OCI-LY7 (cell line): ENCODE results near the gene LRIT1. TPM values are rescaled to one million over a fixed set of nuclear protein-coding genes. Genes with fewer than 3 reads are reported as not detected.

Source experiments
- BruUV-seq: library from RNA; stranded (reverse); fragments of 400-500 nt; replicated peaks from 2 replicates; lab custom pipeline; 2021; lab: Mats Ljungman, UMichigan
- CTCF ChIA-PET: fragments of 300-600 bp; sonication (Branson Sonifier 250); formaldehyde crosslinking; loops from one replicate; lab custom pipeline; 2022; ENCODE audit warnings: antibody characterized with exemption; ENCODE audit not compliant: unreplicated experiment; lab: Charles Lee
- POLR2A ChIA-PET: fragments of 300-600 bp; sonication (Branson Sonifier 250); formaldehyde crosslinking; loops from one replicate; lab custom pipeline; 2022; ENCODE audit warnings: antibody characterized with exemption; lab: Charles Lee
- DNase-seq: peaks from one replicate; pipeline ENCODE4 v3.0.0-alpha.2; 2015; ENCODE audit warnings: low spot score
- H2AFZ ChIP-seq: fragments of 200-600 bp; sonication (generic), shearing (Covaris generic); 2 replicates; pipeline ENCODE4 v1.6.1; 2014; ENCODE audit warnings: mild to moderate bottlenecking, antibody characterized with exemption, low read length, moderate library complexity
- H3K27ac ChIP-seq: fragments of 200-600 bp; sonication (generic); 2 replicates; pipeline ENCODE4 v1.5.1; 2014; ENCODE audit warnings: mixed run types, low read depth, mild to moderate bottlenecking, moderate library complexity, low read length, inconsistent platforms; ENCODE audit not compliant: poor library complexity, severe bottlenecking
- H3K36me3 ChIP-seq: fragments of 200-600 bp; sonication (generic); 2 replicates; pipeline ENCODE4 v1.6.1; 2014; ENCODE audit warnings: mild to moderate bottlenecking, antibody characterized with exemption, low read length, moderate library complexity, mixed read lengths; ENCODE audit not compliant: insufficient read depth
- H3K4me1 ChIP-seq: fragments of 200-600 bp; sonication (generic); 2 replicates; pipeline ENCODE4 v1.5.1; 2014; ENCODE audit warnings: mild to moderate bottlenecking, low read length; ENCODE audit not compliant: insufficient read depth, poor library complexity, severe bottlenecking
- H3K4me2 ChIP-seq: fragments of 200-600 bp; sonication (generic); 2 replicates; pipeline ENCODE4 v1.6.1; 2014; ENCODE audit warnings: mild to moderate bottlenecking, low read length
- H3K4me3 ChIP-seq: fragments of 200-600 bp; sonication (generic); 2 replicates; pipeline ENCODE4 v1.5.1; 2014; ENCODE audit warnings: mild to moderate bottlenecking, low read depth, low read length; ENCODE audit not compliant: poor library complexity, severe bottlenecking
- H3K79me2 ChIP-seq: fragments of 200-600 bp; sonication (generic); 2 replicates; pipeline ENCODE4 v1.6.1; 2016; ENCODE audit warnings: low read depth, mild to moderate bottlenecking, low read length, moderate library complexity, mixed read lengths; ENCODE audit not compliant: insufficient read depth
- H3K9me2 ChIP-seq: fragments of 200-600 bp; sonication (generic); 2 replicates; pipeline ENCODE4 v1.6.1; 2016; ENCODE audit warnings: mild to moderate bottlenecking, low read length, mixed read lengths; ENCODE audit not compliant: insufficient read depth
- H3K9me3 ChIP-seq: fragments of 200-600 bp; sonication (generic); 2 replicates; pipeline ENCODE4 v1.6.1; 2014; ENCODE audit warnings: mild to moderate bottlenecking, mixed run types, low read length, mixed read lengths
- H4K20me1 ChIP-seq: fragments of 200-600 bp; sonication (generic); 2 replicates; pipeline ENCODE4 v1.6.1; 2014; ENCODE audit warnings: mild to moderate bottlenecking, antibody characterized with exemption, low read length, moderate library complexity, mixed read lengths; ENCODE audit not compliant: insufficient read depth
- CTCF ChIP-seq: fragments of 200-600 bp; sonication (generic); conservative IDR thresholded peaks from 2 replicates; pipeline ENCODE4 v1.5.1; 2014; ENCODE audit warnings: mild to moderate bottlenecking, antibody characterized with exemption, low read length, moderate library complexity, mixed read lengths
- EZH2phosphoT487 ChIP-seq: fragments of 200-600 bp; sonication (generic); IDR thresholded peaks from 2 replicates; pipeline ENCODE4 v1.6.1; 2018; ENCODE audit warnings: low read depth, borderline replicate concordance, mild to moderate bottlenecking, mixed run types, antibody characterized with exemption, low read length, moderate library complexity, mixed read lengths
- intact Hi-C: fragments of 100-400 bp; cut with micrococcal nuclease; formaldehyde crosslinking; loops from one replicate; pipeline ENCODE4 v1.10.0; 2022; ENCODE audit not compliant: unreplicated experiment
- total RNA-seq, 2 experiments: library from RNA; depleted of rRNA in 1 of 2; stranded (reverse); fragments of >200 nt in 1 of 2; shearing (Covaris generic) in 1 of 2; gene quantifications; 2 replicates each; pipeline ENCODE4 v1.2.3, GENCODE V29; 2014 to 2022

Gene LRIT1
- total RNA-seq, 2 experiments from 2014 or later = not detected

- Histone ChIP-seq H3K36me3 (no peaks in the 10 kb centered on the region), H3K4me1 (no peaks in the 10 kb centered on the region), H3K9me3 (no peaks in the 10 kb centered on the region), H3K79me2 (no peaks in the 10 kb centered on the region), H3K27ac (no peak overlapping the region), H3K4me2 (no peak overlapping the region), H3K9me2 (no peaks in the 10 kb centered on the region), H3K4me3 (no peak overlapping the region), H4K20me1 (no peaks in the 10 kb centered on the region), H2AFZ (no peak overlapping the region)
- TF ChIP-seq EZH2phosphoT487 = no peak
- TF ChIP-seq CTCF = no peak
- ChIA-PET POLR2A (interaction anchor here (1.3 kb wide), 1 partner anchor 59 kb away, joined by 6 read pairs; no protein-coding TSS in a partner anchor), CTCF (no interaction called here)
- DNase-seq = no peak
- intact Hi-C loops = no loop called here
- no TSS peak for BruUV-seq
Observed at GRCh38 chr10:84208023-84208422, 33.3 kb downstream of the LRIT1 start.

GRCh38 chr10:84205853-84206525, 35.4 kb downstream of the LRIT1 start:
- Histone ChIP-seq H3K27ac (no peak overlapping the region), H3K4me2 (no peak overlapping the region), H3K4me1 (no peaks in the 10 kb centered on the region), H4K20me1 (no peaks in the 10 kb centered on the region), H3K36me3 (no peaks in the 10 kb centered on the region), H2AFZ (no peak overlapping the region), H3K9me3 (no peaks in the 10 kb centered on the region), H3K4me3 (no peak overlapping the region), H3K9me2 (no peaks in the 10 kb centered on the region), H3K79me2 (no peaks in the 10 kb centered on the region)
- CTCF ChIA-PET = interaction anchor here (1.1 kb wide), 1 partner anchor 39 kb away, joined by 4 read pairs; no protein-coding TSS in a partner anchor
- no TSS peak for BruUV-seq
- no peak for TF ChIP-seq EZH2phosphoT487
- TF ChIP-seq CTCF = peak; percentile 47; the same call in 1 of the 2 replicates
- POLR2A ChIA-PET = interaction anchor here (0.7 kb wide), 1 partner anchor 113 kb away, joined by 4 read pairs; no protein-coding TSS in a partner anchor
- intact Hi-C loops = loop anchor here (1.0 to 2.0 kb wide), 2 partner anchors 45 to 58 kb away; no protein-coding TSS in a partner anchor
- DNase-seq = no peak
